H1 (cell line): ENCODE measurements around the gene PTPRT. TPM values are rescaled to one million over a fixed set of nuclear protein-coding genes. Genes with fewer than 3 reads are reported as not detected.

Experiments used
- CTCF ChIA-PET: fragments of 300-600 bp; sonication (Branson Sonifier 250); formaldehyde crosslinking; loops from one replicate; lab custom pipeline; 2021; ENCODE audit not compliant: partially characterized antibody; lab: Charles Lee
- POLR2A ChIA-PET: fragments of 300-600 bp; sonication (Branson Sonifier 250); formaldehyde crosslinking; loops from one replicate; lab custom pipeline; 2021; ENCODE audit warnings: inconsistent platforms; ENCODE audit not compliant: partially characterized antibody; lab: Charles Lee
- DNase-seq, 2 experiments: peaks; one replicate each; pipeline versions ENCODE4 v3.0.0 to v3.0.0-alpha.2; 2010 to 2022; ENCODE audit warnings: low spot score in 2 of 2, low read depth in 1 of 2, mixed read lengths in 1 of 2
- FAIRE-seq: peaks from 2 replicates; lab custom pipeline; 2011; peaks lifted over from hg19 to GRCh38; lab: Jason Lieb, UNC
- H2AFZ ChIP-seq: 2 replicates; pipeline ENCODE4 v1.8.1; 2012; ENCODE audit warnings: low read length, inconsistent platforms
- H2AK5ac ChIP-seq: 2 replicates; pipeline ENCODE4 v1.6.1; 2013; ENCODE audit warnings: low read depth, low read length
- H2BK120ac ChIP-seq: replicated peaks from 2 replicates; pipeline ENCODE3; 2013; ENCODE audit warnings: low read depth, low read length, inconsistent platforms
- H2BK12ac ChIP-seq: 2 replicates; pipeline ENCODE4 v1.6.1; 2013; ENCODE audit warnings: low read depth, low read length
- H2BK15ac ChIP-seq: 2 replicates; pipeline ENCODE4 v1.6.1; 2013; ENCODE audit warnings: low read length
- H2BK20ac ChIP-seq: 2 replicates; pipeline ENCODE4 v1.6.1; 2013; ENCODE audit warnings: low read length
- H2BK5ac ChIP-seq: 2 replicates; pipeline ENCODE4 v1.6.1; 2013; ENCODE audit warnings: low read depth, low read length
- H3K14ac ChIP-seq: 2 replicates; pipeline ENCODE4 v1.6.1; 2013; ENCODE audit warnings: inconsistent platforms; ENCODE audit not compliant: insufficient read length
- H3K18ac ChIP-seq: 2 replicates; pipeline ENCODE4 v1.6.1; 2013; ENCODE audit warnings: low read length; ENCODE audit errors: extremely low read depth
- H3K23ac ChIP-seq: 2 replicates; pipeline ENCODE4 v1.6.1; 2013; ENCODE audit warnings: inconsistent platforms; ENCODE audit not compliant: insufficient read length
- H3K23me2 ChIP-seq: 2 replicates; pipeline ENCODE4 v1.6.1; 2013; ENCODE audit warnings: low read depth, low read length
- H3K27ac ChIP-seq: 2 replicates; pipeline ENCODE4 v1.6.1; 2011; ENCODE audit warnings: low read depth, low read length, inconsistent platforms
- H3K27me3 ChIP-seq, 4 experiments: replicated peaks in 1 of 4; 1 replicate in 1 of 4; 2 replicates in 3 of 4; pipeline versions ENCODE4 v1.6.1 to v1.8.1; 2011 to 2013; ENCODE audit warnings: low read length in 3 of 4, mild to moderate bottlenecking in 3 of 4, inconsistent platforms in 2 of 4, mixed read lengths in 2 of 4, moderate library complexity in 1 of 4; ENCODE audit not compliant: control insufficient read depth in 3 of 4, insufficient read depth in 3 of 4; ENCODE audit errors: extremely low read depth in 1 of 4
- H3K36me3 ChIP-seq, 4 experiments: 2 replicates each; pipeline versions ENCODE4 v1.6.1 to v1.8.1; 2011 to 2013; ENCODE audit warnings: mild to moderate bottlenecking in 4 of 4, low read length in 3 of 4, moderate library complexity in 2 of 4, control low read depth in 1 of 4, inconsistent platforms in 1 of 4; ENCODE audit not compliant: insufficient read depth in 4 of 4, control insufficient read depth in 2 of 4
- H3K4ac ChIP-seq: replicated peaks from 2 replicates; pipeline ENCODE3; 2013; ENCODE audit warnings: low read length, low read depth, mixed read lengths, inconsistent platforms; ENCODE audit not compliant: insufficient read length
- H3K4me1 ChIP-seq, 4 experiments: replicated peaks in 1 of 4; 1 replicate in 1 of 4; 2 replicates in 3 of 4; pipeline versions ENCODE4 v1.6.1 to v1.8.1; 2011 to 2013; ENCODE audit warnings: low read length in 3 of 4, inconsistent platforms in 2 of 4, mixed read lengths in 1 of 4; ENCODE audit not compliant: insufficient read depth in 4 of 4, control insufficient read depth in 3 of 4
- H3K4me2 ChIP-seq, 2 experiments: 2 replicates each; pipeline versions ENCODE4 v1.6.1 to v1.8.1; 2011 to 2013; ENCODE audit warnings: low read depth in 2 of 2, low read length in 2 of 2, control low read depth in 1 of 2, inconsistent platforms in 1 of 2, mild to moderate bottlenecking in 1 of 2; ENCODE audit not compliant: insufficient read depth in 1 of 2
- H3K4me3 ChIP-seq, 4 experiments: fragments of 200-600, 300-600 bp in 1 of 4; sonication (generic), shearing (Covaris generic), sonication (Bioruptor Twin) in 1 of 4; 2 replicates each; pipeline versions ENCODE4 v1.5.1 to v1.8.1; 2011 to 2016; ENCODE audit warnings: low read length in 4 of 4, low read depth in 3 of 4, control low read depth in 2 of 4, inconsistent platforms in 2 of 4, mild to moderate bottlenecking in 2 of 4, mixed read lengths in 1 of 4, moderate library complexity in 1 of 4; ENCODE audit not compliant: insufficient read depth in 2 of 4; ENCODE audit errors: extremely low read depth in 1 of 4
- H3K56ac ChIP-seq: replicated peaks from 2 replicates; pipeline ENCODE3; 2013; ENCODE audit warnings: low read depth, mild to moderate bottlenecking, mixed read lengths, low read length, inconsistent platforms; ENCODE audit not compliant: insufficient read length
- H3K79me1 ChIP-seq: 2 replicates; pipeline ENCODE4 v1.6.1; 2013; ENCODE audit warnings: low read depth, low read length, control low read depth
- H3K79me2 ChIP-seq, 2 experiments: 2 replicates each; pipeline versions ENCODE4 v1.6.1 to v1.8.1; 2012 to 2013; ENCODE audit warnings: low read length in 2 of 2, mild to moderate bottlenecking in 2 of 2, inconsistent platforms in 1 of 2; ENCODE audit not compliant: insufficient read depth in 2 of 2, control insufficient read depth in 1 of 2
- H3K9ac ChIP-seq, 4 experiments: replicated peaks in 1 of 4; 1 replicate in 1 of 4; 2 replicates in 3 of 4; pipeline versions ENCODE4 v1.6.1 to v1.8.1; 2011 to 2013; ENCODE audit warnings: low read depth in 3 of 4, low read length in 3 of 4, control low read depth in 2 of 4, mild to moderate bottlenecking in 2 of 4, moderate library complexity in 2 of 4, inconsistent platforms in 1 of 4; ENCODE audit errors: extremely low read depth in 1 of 4
- H3K9me3 ChIP-seq, 2 experiments: 2 replicates each; pipeline versions ENCODE4 v1.6.1 to v1.8.1; 2012 to 2013; ENCODE audit warnings: mild to moderate bottlenecking in 2 of 2, moderate library complexity in 2 of 2, control low read depth in 1 of 2, inconsistent platforms in 1 of 2, low read depth in 1 of 2, low read length in 1 of 2, mixed read lengths in 1 of 2; ENCODE audit not compliant: insufficient read depth in 2 of 2
- H4K20me1 ChIP-seq, 2 experiments: replicated peaks in 1 of 2; 2 replicates each; pipeline versions ENCODE3 to v1.8.1; 2011 to 2013; ENCODE audit warnings: inconsistent platforms in 2 of 2, low read length in 2 of 2, mild to moderate bottlenecking in 1 of 2; ENCODE audit not compliant: insufficient read depth in 2 of 2, control insufficient read depth in 1 of 2
- H4K5ac ChIP-seq: 2 replicates; pipeline ENCODE4 v1.6.1; 2013; ENCODE audit warnings: low read length, low read depth, mixed read lengths, inconsistent platforms; ENCODE audit not compliant: insufficient read length
- H4K8ac ChIP-seq: 2 replicates; pipeline ENCODE4 v1.8.0; 2013; ENCODE audit warnings: mild to moderate bottlenecking, moderate library complexity, low read length, inconsistent platforms; ENCODE audit not compliant: insufficient read depth; ENCODE audit errors: extremely low read depth
- H4K91ac ChIP-seq: replicated peaks from 2 replicates; pipeline ENCODE3; 2013; ENCODE audit warnings: low read length, mixed read lengths, inconsistent platforms; ENCODE audit not compliant: insufficient read length
- BACH1 ChIP-seq: IDR thresholded peaks from 2 replicates; pipeline ENCODE4 v1.6.1; 2012; ENCODE audit warnings: low read length, improper control_type of control experiment
- CBX5 ChIP-seq: fragments of 300-800, 300-1000 bp; sonication (generic); IDR thresholded peaks from 2 replicates; pipeline ENCODE4 v1.7.1; 2016; ENCODE audit warnings: antibody characterized with exemption, low read length, low read depth
- CEBPB ChIP-seq: IDR thresholded peaks from 2 replicates; pipeline ENCODE4 v1.6.1; 2012; ENCODE audit warnings: low read depth, low read length
- CHD2 ChIP-seq: IDR thresholded peaks from 2 replicates; pipeline ENCODE4 v1.6.1; 2012; ENCODE audit warnings: low read length, improper control_type of control experiment
- EGR1 ChIP-seq: IDR thresholded peaks from 2 replicates; pipeline ENCODE4 v1.6.1; 2011; ENCODE audit warnings: low read depth, low read length, borderline replicate concordance
- GTF2F1 ChIP-seq: IDR thresholded peaks from 2 replicates; pipeline ENCODE4 v1.6.1; 2012; ENCODE audit warnings: low read depth, low read length, improper control_type of control experiment, borderline replicate concordance
- JUND ChIP-seq: IDR thresholded peaks from 2 replicates; pipeline ENCODE4 v1.6.1; 2011; ENCODE audit warnings: mild to moderate bottlenecking, improper control_type of control experiment, low read length
- KDM5A ChIP-seq: fragments of 200-600 bp; IDR thresholded peaks from 2 replicates; pipeline ENCODE4 v1.7.1; 2012; ENCODE audit warnings: mild to moderate bottlenecking, low read length, inconsistent platforms, mixed read lengths
- RBBP5 ChIP-seq: IDR thresholded peaks from 2 replicates; pipeline ENCODE4 v1.7.1; 2012; ENCODE audit warnings: low read depth, mild to moderate bottlenecking, inconsistent platforms, low read length, moderate library complexity, borderline replicate concordance
- RXRA ChIP-seq: IDR thresholded peaks from 2 replicates; pipeline ENCODE4 v1.6.1; 2011; ENCODE audit warnings: low read depth, mild to moderate bottlenecking, low read length, moderate library complexity; ENCODE audit not compliant: insufficient read depth
- SIX5 ChIP-seq: IDR thresholded peaks from 2 replicates; pipeline ENCODE4 v1.6.1; 2011; ENCODE audit warnings: mild to moderate bottlenecking, low read depth, low read length
- SUZ12 ChIP-seq: fragments of 200-600 bp; sonication (generic); IDR thresholded peaks from 2 replicates; pipeline ENCODE4 v1.6.1; 2012; ENCODE audit warnings: mild to moderate bottlenecking, inconsistent platforms, low read length, moderate library complexity, mixed read lengths
- TEAD4 ChIP-seq: IDR thresholded peaks from 2 replicates; pipeline ENCODE4 v1.6.1; 2012; ENCODE audit warnings: low read depth, low read length, inconsistent platforms, mixed read lengths
- WGBS, 2 experiments: shearing (Covaris generic) in 1 of 2; methylation state at CpG; one replicate each; pipeline versions ENCODE4 v1.1.6 to v1.1.7; 2013 to 2015; ENCODE audit warnings: low lambda C conversion rate in 2 of 2, mixed read lengths in 2 of 2, inconsistent platforms in 1 of 2, low coverage in 1 of 2, missing lambda C conversion rate in 1 of 2; ENCODE audit not compliant: insufficient replicate concordance in 2 of 2, insufficient coverage in 1 of 2, insufficient read length in 1 of 2; ENCODE audit errors: extremely low coverage in 1 of 2, missing lambda C conversion rate in 1 of 2; 5-methylcytosine and 5-hydroxymethylcytosine counted together
- polyA plus RNA-seq, 7 experiments: library from polyadenylated mRNA; depleted of rRNA in 3 of 7; stranded (reverse) in 5 of 7; unstranded in 2 of 7; fragments of >200 nt in 5 of 7; fragments of 200-250 nt in 2 of 7; gene quantifications; 1 replicate in 5 of 7; 2 replicates in 1 of 7; 4 replicates in 1 of 7; pipeline versions ENCODE4 v1.2.1 to v1.2.3, GENCODE V29; 2011 to 2013; ENCODE audit warnings: missing spikeins in 2 of 7, mixed read lengths in 2 of 7
- total RNA-seq: library from RNA; stranded (reverse); fragmentation: NEBNext Ultra II Directional; extraction: Animal tissue kit (Norgen Biotek cat#: 25700); gene quantifications from 2 replicates; pipeline ENCODE4 v1.2.1, GENCODE V29; 2021
- TF ChIP-seq, protein P1 (sequence below): IDR thresholded peaks from 2 replicates; pipeline ENCODE4 v1.6.1; 2012; ENCODE audit warnings: inconsistent platforms
- TF ChIP-seq, protein P2 (sequence below): IDR thresholded peaks from 2 replicates; pipeline ENCODE4 v1.6.1; 2012; ENCODE audit warnings: inconsistent platforms

The PTPRT gene
- total and polyA plus RNA-seq, 2 of the 8 experiments (the other 6 are each of a cell fraction or from before 2014, with no cell fraction given) = 0.33 to 1.8 TPM

DNA sequence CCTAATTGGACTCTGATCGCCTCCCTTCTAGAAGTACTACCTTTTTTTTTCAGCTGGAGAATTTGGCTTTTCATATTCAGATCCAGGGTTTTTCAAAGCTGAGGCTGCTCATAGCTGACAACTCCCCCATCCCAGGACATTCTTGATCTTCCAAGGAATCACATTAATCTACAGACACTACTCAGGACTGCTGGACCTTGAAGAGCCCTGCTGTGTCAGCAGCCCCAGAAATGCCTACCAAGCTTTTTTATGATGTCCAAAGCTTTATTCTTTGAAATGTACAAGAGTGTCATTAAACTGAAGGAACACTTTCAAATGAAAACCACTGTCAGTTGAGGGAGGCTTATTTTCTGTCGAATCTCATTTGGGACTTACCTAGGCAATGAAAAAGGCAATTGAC is 704.1 kb downstream of the PTPRT start:
- no peaks in the 10 kb centered on the region for H3K79me2 ChIP-seq
- H2BK5ac ChIP-seq = no peak overlapping the region
- no peaks in the 10 kb centered on the region for H4K20me1 ChIP-seq
- FAIRE-seq (no peak), DNase-seq (no peak)
- H3K4ac ChIP-seq = no peak overlapping the region
- H4K8ac ChIP-seq = no peak overlapping the region
- no peak overlapping the region for H2BK12ac ChIP-seq
- no peak overlapping the region for H3K9ac ChIP-seq
- no peak overlapping the region for H3K56ac ChIP-seq
- no peaks in the 10 kb centered on the region for H3K4me1 ChIP-seq
- H3K4me3 ChIP-seq = no peak overlapping the region
- H2BK120ac ChIP-seq = no peak overlapping the region
- no peaks in the 10 kb centered on the region; a peak in 1 of 7 replicates for H3K27me3 ChIP-seq
- WGBS, 2 experiments = 88% methylated on average over 2 of the region's 2 CpGs; no CpG with 5 or more reads in 1 of the 2 experiments
- ChIA-PET CTCF (interaction anchor here (0.7 to 1.7 kb wide), 8 partner anchors 14 to 666 kb away, joined by 3 to 5 read pairs (median 3); no protein-coding TSS in a partner anchor), POLR2A (interaction anchor here (0.7 kb wide), 1 partner anchor 220 kb away, joined by 3 read pairs; no protein-coding TSS in a partner anchor)
- H3K14ac ChIP-seq = no peak overlapping the region
- H4K91ac ChIP-seq = no peak overlapping the region
- H2AK5ac ChIP-seq = no peak overlapping the region
- no peaks in the 10 kb centered on the region for H3K79me1 ChIP-seq
- H2AFZ ChIP-seq = no peak overlapping the region
- no peaks in the 10 kb centered on the region for H3K36me3 ChIP-seq
- no peak overlapping the region for H3K27ac ChIP-seq
- 0 out of 4 replicates have a peak, but pooled peaks cover 0 to 3% of the 10 kb centered on the region in 2 experiments for H3K9me3 ChIP-seq
- no peak overlapping the region for H2BK15ac ChIP-seq
- H4K5ac ChIP-seq = no peak overlapping the region
- no peaks in the 10 kb centered on the region for H3K23me2 ChIP-seq
- H3K18ac ChIP-seq = no peak overlapping the region
- no peak overlapping the region for H3K4me2 ChIP-seq
- no peak overlapping the region for H2BK20ac ChIP-seq
- no peak overlapping the region for H3K23ac ChIP-seq
- TF ChIP-seq CHD2 = no peak
- TF ChIP-seq, protein P1, sequence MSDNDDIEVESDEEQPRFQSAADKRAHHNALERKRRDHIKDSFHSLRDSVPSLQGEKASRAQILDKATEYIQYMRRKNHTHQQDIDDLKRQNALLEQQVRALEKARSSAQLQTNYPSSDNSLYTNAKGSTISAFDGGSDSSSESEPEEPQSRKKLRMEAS = no peak
- no peak for TF ChIP-seq TEAD4
- TF ChIP-seq RXRA = no peak
- TF ChIP-seq CEBPB = no peak
- TF ChIP-seq RBBP5 = no peak
- TF ChIP-seq KDM5A = no peak
- TF ChIP-seq SUZ12 = no peak
- no peak for TF ChIP-seq BACH1
- no peak for TF ChIP-seq GTF2F1
- no peak for TF ChIP-seq EGR1
- no peak for TF ChIP-seq JUND
- TF ChIP-seq SIX5 = no peak
- TF ChIP-seq CBX5 = no peak
- TF ChIP-seq, protein P2, sequence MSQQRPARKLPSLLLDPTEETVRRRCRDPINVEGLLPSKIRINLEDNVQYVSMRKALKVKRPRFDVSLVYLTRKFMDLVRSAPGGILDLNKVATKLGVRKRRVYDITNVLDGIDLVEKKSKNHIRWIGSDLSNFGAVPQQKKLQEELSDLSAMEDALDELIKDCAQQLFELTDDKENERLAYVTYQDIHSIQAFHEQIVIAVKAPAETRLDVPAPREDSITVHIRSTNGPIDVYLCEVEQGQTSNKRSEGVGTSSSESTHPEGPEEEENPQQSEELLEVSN = no peak
